Esophagus muscularis mucosa (tissue), 4 donors: ENCODE measurements around the gene CCDC112. TPM values are rescaled to one million over a fixed set of nuclear protein-coding genes. Genes with fewer than 3 reads are reported as not detected.

Experiments used
- DNase-seq: peaks from one replicate; pipeline ENCODE4 v3.0.0-alpha.2; 2017; ENCODE audit errors: extremely low spot score
- H3K27ac ChIP-seq, 4 donors: fragments of 200-600 bp; sonication (generic); replicated peaks in 1 of 4; 1 replicate in 3 of 4; 2 replicates in 1 of 4; pipeline ENCODE4 v1.5.1; 2016 to 2019; ENCODE audit warnings: mild to moderate bottlenecking in 1 of 4
- H3K27me3 ChIP-seq, 4 donors: fragments of 200-600 bp; sonication (generic); one replicate each; pipeline versions ENCODE4 v1.5.1 to v1.6.0; 2016 to 2019
- H3K36me3 ChIP-seq, 4 donors: fragments of 200-600 bp; sonication (generic); one replicate each; pipeline ENCODE4 v1.5.1; 2016 to 2019
- H3K4me1 ChIP-seq, 4 donors: fragments of 200-600 bp; sonication (generic); one replicate each; pipeline ENCODE4 v1.5.1; 2016 to 2019
- H3K4me3 ChIP-seq, 4 donors: fragments of 200-600 bp; sonication (generic); 1 replicate in 2 of 4; 2 replicates in 2 of 4; pipeline ENCODE4 v1.5.1; 2016 to 2019; ENCODE audit warnings: mild to moderate bottlenecking in 4 of 4, moderate library complexity in 1 of 4
- H3K9me3 ChIP-seq, 4 donors: fragments of 200-600 bp; sonication (generic); 1 replicate in 3 of 4; 2 replicates in 1 of 4; pipeline ENCODE4 v1.5.1; 2016 to 2019
- EP300 ChIP-seq: sonication (generic); formaldehyde crosslinking; IDR thresholded peaks from one replicate; pipeline ENCODE4 v1.6.1; 2017; ENCODE audit warnings: antibody characterized with exemption
- POLR2A ChIP-seq: fragments of 450-650 bp; IDR thresholded peaks from one replicate; pipeline ENCODE4 v1.6.1; 2017; ENCODE audit warnings: antibody characterized with exemption, moderate library complexity, mild to moderate bottlenecking, low read depth
- POLR2AphosphoS5 ChIP-seq, 2 donors: sonication (generic); formaldehyde crosslinking; IDR thresholded peaks; one replicate each; pipeline ENCODE4 v1.6.1; 2017; ENCODE audit warnings: antibody characterized with exemption in 2 of 2
- WGBS: methylation state at CpG from one replicate; pipeline ENCODE4 v1.1.5; 2018; 5-methylcytosine and 5-hydroxymethylcytosine counted together
- intact Hi-C: fragments of 100-400 bp; cut with DNase I; formaldehyde crosslinking; loops from one replicate; pipeline ENCODE4 v1.15.1; 2023
- total RNA-seq, 4 donors: library from RNA; depleted of rRNA; stranded (reverse); fragments of >200 nt; gene quantifications; one replicate each; pipeline versions ENCODE4 v1.1.0 to v1.2.1, GENCODE V29; 2016
- TF ChIP-seq, protein P1 (sequence below), 3 experiments: fragments of 200-600 bp in 2 of 3; fragments of 450-650 bp in 1 of 3; sonication (generic) in 2 of 3; IDR thresholded peaks; one replicate each; pipeline ENCODE4 v1.5.1; 2017 to 2019; ENCODE audit warnings: antibody characterized with exemption in 3 of 3, mild to moderate bottlenecking in 2 of 3, moderate library complexity in 1 of 3

Gene CCDC112
- total RNA-seq, 4 donors from 2014 or later, result 5.8 to 11.2 (median 8.3) TPM

GRCh38 chr5:115338851-115339250 is 42.4 kb upstream of the CCDC112 start:
- H3K27ac ChIP-seq, result no peak overlapping the region
- no peak for DNase-seq
- H3K4me3 ChIP-seq, result no peak overlapping the region
- 93% methylated on average over 3 of the region's 3 CpGs for WGBS
- H3K36me3 ChIP-seq, result no peaks in the 10 kb centered on the region
- H3K27me3 ChIP-seq, result no peaks in the 10 kb centered on the region
- H3K4me1 ChIP-seq, result no peaks in the 10 kb centered on the region
- H3K9me3 ChIP-seq, result no peaks in the 10 kb centered on the region
- intact Hi-C loops, result no loop called here
- TF ChIP-seq, protein P1, sequence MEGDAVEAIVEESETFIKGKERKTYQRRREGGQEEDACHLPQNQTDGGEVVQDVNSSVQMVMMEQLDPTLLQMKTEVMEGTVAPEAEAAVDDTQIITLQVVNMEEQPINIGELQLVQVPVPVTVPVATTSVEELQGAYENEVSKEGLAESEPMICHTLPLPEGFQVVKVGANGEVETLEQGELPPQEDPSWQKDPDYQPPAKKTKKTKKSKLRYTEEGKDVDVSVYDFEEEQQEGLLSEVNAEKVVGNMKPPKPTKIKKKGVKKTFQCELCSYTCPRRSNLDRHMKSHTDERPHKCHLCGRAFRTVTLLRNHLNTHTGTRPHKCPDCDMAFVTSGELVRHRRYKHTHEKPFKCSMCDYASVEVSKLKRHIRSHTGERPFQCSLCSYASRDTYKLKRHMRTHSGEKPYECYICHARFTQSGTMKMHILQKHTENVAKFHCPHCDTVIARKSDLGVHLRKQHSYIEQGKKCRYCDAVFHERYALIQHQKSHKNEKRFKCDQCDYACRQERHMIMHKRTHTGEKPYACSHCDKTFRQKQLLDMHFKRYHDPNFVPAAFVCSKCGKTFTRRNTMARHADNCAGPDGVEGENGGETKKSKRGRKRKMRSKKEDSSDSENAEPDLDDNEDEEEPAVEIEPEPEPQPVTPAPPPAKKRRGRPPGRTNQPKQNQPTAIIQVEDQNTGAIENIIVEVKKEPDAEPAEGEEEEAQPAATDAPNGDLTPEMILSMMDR (IDR thresholded peaks at IDR 0.05), result no peak
- TF ChIP-seq POLR2AphosphoS5 (IDR thresholded peaks at IDR 0.05) (no peak), EP300 (no peak), POLR2A (no peak)

DNA sequence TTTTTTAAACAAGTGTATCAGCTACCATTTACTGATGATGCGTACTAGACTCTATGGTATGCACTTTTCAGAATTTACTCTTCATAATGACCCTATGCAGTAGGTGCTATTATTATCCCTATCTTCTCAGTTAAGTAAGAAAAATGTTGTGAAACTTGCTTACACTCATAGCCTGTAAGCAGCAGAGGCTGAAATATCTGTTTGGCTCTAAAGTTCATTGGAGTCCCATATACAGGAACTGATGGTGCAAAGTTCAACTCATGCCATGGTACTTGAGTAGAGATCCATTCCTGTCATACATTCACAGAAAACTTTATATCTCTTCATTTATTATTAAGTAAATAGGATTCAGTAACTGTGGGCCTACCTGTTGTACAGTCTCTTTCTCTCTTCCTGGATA is 41.4 kb upstream of the CCDC112 start:
- no peaks in the 10 kb centered on the region for H3K36me3 ChIP-seq
- intact Hi-C loops, result no loop called here
- 95% methylated on average over 1 of the region's 1 CpG for WGBS
- no peak overlapping the region for H3K27ac ChIP-seq
- DNase-seq, result no peak
- TF ChIP-seq, protein P1 (IDR thresholded peaks at IDR 0.05), result no peak
- no peak for TF ChIP-seq POLR2A
- TF ChIP-seq EP300, result no peak
- no peak for TF ChIP-seq POLR2AphosphoS5 (IDR thresholded peaks at IDR 0.05)
- H3K4me1 ChIP-seq, result no peaks in the 10 kb centered on the region
- H3K27me3 ChIP-seq, result no peaks in the 10 kb centered on the region
- no peak overlapping the region for H3K4me3 ChIP-seq
- no peaks in the 10 kb centered on the region for H3K9me3 ChIP-seq

DNA sequence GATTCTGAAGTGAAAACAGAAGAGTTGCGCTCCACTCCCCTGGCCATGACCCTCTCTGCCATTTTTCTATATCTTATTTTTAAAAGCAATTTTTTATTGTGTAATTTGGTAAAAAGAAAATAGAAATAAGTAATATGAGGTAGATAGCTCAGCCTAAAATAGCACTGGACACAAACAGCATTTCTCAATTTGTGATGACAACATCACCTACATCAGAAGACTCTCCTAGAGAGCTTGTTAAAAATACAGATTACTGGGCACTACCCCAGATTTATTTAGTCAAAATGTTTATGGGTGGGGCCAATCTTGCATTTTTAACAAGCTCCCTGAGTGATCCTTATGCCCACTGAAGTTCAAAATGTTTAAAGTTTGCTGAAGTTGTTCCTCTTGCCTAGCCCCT is 40.5 kb upstream of the CCDC112 start:
- no peak overlapping the region for H3K4me3 ChIP-seq
- intact Hi-C loops, result no loop called here
- DNase-seq, result peak; percentile 57
- no peak overlapping the region for H3K27ac ChIP-seq
- H3K4me1 ChIP-seq, result no peaks in the 10 kb centered on the region
- no peak for TF ChIP-seq EP300
- TF ChIP-seq POLR2A, result no peak
- no peak for TF ChIP-seq POLR2AphosphoS5 (IDR thresholded peaks at IDR 0.05)
- TF ChIP-seq, protein P1 (IDR thresholded peaks at IDR 0.05), result no peak
- no peaks in the 10 kb centered on the region for H3K27me3 ChIP-seq
- no peaks in the 10 kb centered on the region for H3K9me3 ChIP-seq
- 97% methylated on average over 1 of the region's 1 CpG for WGBS
- H3K36me3 ChIP-seq, result no peaks in the 10 kb centered on the region

DNA sequence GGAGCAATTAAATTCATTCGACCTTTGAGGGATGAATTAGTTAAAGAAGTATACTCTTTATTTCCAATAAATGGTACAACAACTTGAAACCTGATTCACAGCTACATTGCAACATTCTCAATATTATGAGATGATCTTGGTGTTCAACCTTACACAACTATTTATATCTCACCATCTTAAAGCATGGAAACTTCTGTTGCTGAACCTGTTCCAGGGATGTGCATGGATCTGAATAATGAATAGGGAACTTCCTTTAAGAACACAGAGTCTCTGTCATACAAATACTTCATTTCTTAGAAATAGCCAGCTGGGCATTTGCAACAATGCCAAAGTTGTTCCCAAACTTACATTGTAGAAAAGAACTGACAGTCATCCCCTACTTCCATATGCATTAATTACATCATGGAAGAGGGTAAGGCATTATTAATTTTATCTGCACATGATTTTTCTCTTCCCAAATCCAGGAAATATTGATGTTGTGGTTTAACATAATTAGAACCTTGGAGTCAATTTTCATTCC is 39.8 kb upstream of the CCDC112 start:
- TF ChIP-seq POLR2AphosphoS5 (IDR thresholded peaks at IDR 0.05), result no peak
- no peak for TF ChIP-seq POLR2A
- TF ChIP-seq, protein P1 (IDR thresholded peaks at IDR 0.05), result no peak
- TF ChIP-seq EP300, result no peak
- H3K4me1 ChIP-seq, result no peaks in the 10 kb centered on the region
- intact Hi-C loops, result no loop called here

GRCh38 chr5:115335301-115335700 is 38.8 kb upstream of the CCDC112 start:
- Histone ChIP-seq H3K36me3 (no peaks in the 10 kb centered on the region), H3K27me3 (no peaks in the 10 kb centered on the region), H3K27ac (no peak overlapping the region), H3K4me3 (no peak overlapping the region), H3K4me1 (no peaks in the 10 kb centered on the region), H3K9me3 (no peaks in the 10 kb centered on the region)
- no peak for DNase-seq
- TF ChIP-seq, protein P1 (IDR thresholded peaks at IDR 0.05), result no peak
- TF ChIP-seq POLR2AphosphoS5 (IDR thresholded peaks at IDR 0.05), result no peak
- TF ChIP-seq EP300, result no peak
- no peak for TF ChIP-seq POLR2A
- intact Hi-C loops, result no loop called here
- 77% methylated on average over 2 of the region's 2 CpGs for whole genome bisulfite sequencing

More for the DNA sequence above, 39.8 kb upstream of the CCDC112 start:
- Histone ChIP-seq H3K4me3 (no peak overlapping the region), H3K27ac (no peak overlapping the region), H3K9me3 (no peaks in the 10 kb centered on the region), H3K36me3 (no peaks in the 10 kb centered on the region), H3K27me3 (no peaks in the 10 kb centered on the region)
- DNase-seq, result no peak
- WGBS, result 71% methylated on average over 1 of the region's 1 CpG
